Stimulated activated effector memory CD8-positive, alpha-beta T cell treated with anti-CD3 and anti-CD28 coated beads, Interleukin-12 subunit alpha, Interleukin-12 subunit beta, amount 100 ng/mL, for 72 hours (primary cell): ENCODE data around the gene LGALS9.
A peak's percentile ranks its signal among the peaks of the same experiment; 100 is the strongest.
"Not testable (repeated sequence)": the region's sequence is repeated elsewhere in the genome, so short reads cannot be mapped to it uniquely, and the experiment has no call there.

Source experiments
- ATAC-seq: fragments of 150-1000 bp; cut with Tn5 transposase; 2 replicates; pipeline ENCODE4 v1.10.0; 2021
- DNase-seq, 2 donors: peaks; one replicate each; pipeline ENCODE4 v3.0.0; 2021 to 2022; ENCODE audit warnings: low spot score in 2 of 2
- H3K27ac Mint-ChIP-seq: one replicate; pipeline ENCODE4 v1.8.0; 2022; ENCODE audit warnings: mild to moderate bottlenecking, mixed read lengths
- H3K36me3 Mint-ChIP-seq: one replicate; pipeline ENCODE4 v1.8.0; 2022; ENCODE audit warnings: mild to moderate bottlenecking, mixed read lengths
- H3K4me1 Mint-ChIP-seq: one replicate; pipeline ENCODE4 v1.8.0; 2022; ENCODE audit warnings: mixed read lengths
- H3K4me3 Mint-ChIP-seq: one replicate; pipeline ENCODE4 v1.8.0; 2022; ENCODE audit warnings: mild to moderate bottlenecking, mixed read lengths
- H3K9me3 Mint-ChIP-seq: one replicate; pipeline ENCODE4 v1.8.0; 2022; ENCODE audit warnings: mixed read lengths

The LGALS9 gene

GRCh38 chr17:27667656-27668487, 36.9 kb downstream of the LGALS9 start:
- Mint-ChIP-seq H3K36me3 (no peaks in the 10 kb centered on the region), H3K9me3 (no peaks in the 10 kb centered on the region), H3K4me1 (no peaks in the 10 kb centered on the region), H3K27ac (no peak overlapping the region), H3K4me3 (no peak overlapping the region)
- no peak for DNase-seq
- no peak for ATAC-seq

GRCh38 chr17:27668488-27668823, 37.5 kb downstream of the LGALS9 start:
- ATAC-seq, result no peak
- H3K27ac Mint-ChIP-seq, result no peak overlapping the region
- no peaks in the 10 kb centered on the region for H3K9me3 Mint-ChIP-seq
- H3K4me3 Mint-ChIP-seq, result no peak overlapping the region
- H3K4me1 Mint-ChIP-seq, result no peaks in the 10 kb centered on the region
- no peaks in the 10 kb centered on the region for H3K36me3 Mint-ChIP-seq
- DNase-seq, result no peak

- no peak overlapping the region for H3K27ac Mint-ChIP-seq
- no peaks in the 10 kb centered on the region for H3K9me3 Mint-ChIP-seq
- H3K36me3 Mint-ChIP-seq, result no peaks in the 10 kb centered on the region
- H3K4me3 Mint-ChIP-seq, result no peak overlapping the region
- ATAC-seq (no peak), DNase-seq (no peak)
- H3K4me1 Mint-ChIP-seq, result no peaks in the 10 kb centered on the region
Measured at GRCh38 chr17:27669136-27669535, 38.1 kb downstream of the LGALS9 start.

- Mint-ChIP-seq H3K27ac (no peak overlapping the region), H3K4me3 (no peak overlapping the region), H3K36me3 (no peaks in the 10 kb centered on the region), H3K9me3 (no peaks in the 10 kb centered on the region), H3K4me1 (no peaks in the 10 kb centered on the region)
- ATAC-seq (no peak), DNase-seq (no peak)
Measured at GRCh38 chr17:27669850-27670249, 38.9 kb downstream of the LGALS9 start.

GRCh38 chr17:27670791-27671590, 40.0 kb downstream of the LGALS9 start:
- no peak for DNase-seq
- H3K27ac Mint-ChIP-seq, result no peak overlapping the region
- no peak for ATAC-seq

GRCh38 chr17:27671591-27671910, 40.6 kb downstream of the LGALS9 start:
- H3K4me3 Mint-ChIP-seq, result no peak overlapping the region
- no peak overlapping the region for H3K27ac Mint-ChIP-seq
- H3K9me3 Mint-ChIP-seq, result no peaks in the 10 kb centered on the region
- H3K4me1 Mint-ChIP-seq, result no peaks in the 10 kb centered on the region
- ATAC-seq (no peak), DNase-seq (no peak)
- no peaks in the 10 kb centered on the region for H3K36me3 Mint-ChIP-seq

More at GRCh38 chr17:27670791-27671590, 40.0 kb downstream of the LGALS9 start:
- Mint-ChIP-seq H3K9me3 (no peaks in the 10 kb centered on the region), H3K4me1 (no peaks in the 10 kb centered on the region), H3K36me3 (no peaks in the 10 kb centered on the region), H3K4me3 (no peak overlapping the region)

GRCh38 chr17:27671977-27672480, 41.0 kb downstream of the LGALS9 start:
- not testable (repeated sequence) for H3K27ac Mint-ChIP-seq, ATAC-seq, H3K4me1 Mint-ChIP-seq, H3K9me3 Mint-ChIP-seq, H3K36me3 Mint-ChIP-seq, DNase-seq, H3K4me3 Mint-ChIP-seq

GRCh38 chr17:27674335-27674734, 43.3 kb downstream of the LGALS9 start:
- no peak overlapping the region for H3K27ac Mint-ChIP-seq
- H3K4me1 Mint-ChIP-seq, result no peaks in the 10 kb centered on the region
- no peaks in the 10 kb centered on the region for H3K36me3 Mint-ChIP-seq
- ATAC-seq (no peak), DNase-seq (no peak)
- H3K4me3 Mint-ChIP-seq, result no peak overlapping the region
- H3K9me3 Mint-ChIP-seq, result no peaks in the 10 kb centered on the region

- Mint-ChIP-seq H3K36me3 (no peaks in the 10 kb centered on the region), H3K4me1 (no peaks in the 10 kb centered on the region), H3K4me3 (no peak overlapping the region), H3K9me3 (no peaks in the 10 kb centered on the region), H3K27ac (no peak overlapping the region)
- ATAC-seq (peak; percentile 38), DNase-seq (no peak)
Measured at GRCh38 chr17:27677191-27677590, 46.2 kb downstream of the LGALS9 start.

- peaks cover 16% of the 10 kb centered on the region for H3K9me3 Mint-ChIP-seq
- not testable (repeated sequence) for H3K4me1 Mint-ChIP-seq, H3K27ac Mint-ChIP-seq, ATAC-seq, H3K4me3 Mint-ChIP-seq, DNase-seq, H3K36me3 Mint-ChIP-seq
Measured at GRCh38 chr17:27686322-27686721, 55.3 kb downstream of the LGALS9 start.

- H3K4me1 Mint-ChIP-seq, result no peaks in the 10 kb centered on the region
- H3K9me3 Mint-ChIP-seq, result peaks cover 25% of the 10 kb centered on the region
- ATAC-seq (no peak), DNase-seq (no peak)
- H3K27ac Mint-ChIP-seq, result no peak overlapping the region
- H3K36me3 Mint-ChIP-seq, result no peaks in the 10 kb centered on the region
- no peak overlapping the region for H3K4me3 Mint-ChIP-seq
Measured at GRCh38 chr17:27690882-27691281, 59.9 kb downstream of the LGALS9 start.

GRCh38 chr17:27695254-27695814, 64.3 kb downstream of the LGALS9 start:
- H3K9me3 Mint-ChIP-seq, result peaks cover 22% of the 10 kb centered on the region
- not testable (repeated sequence) for ATAC-seq, H3K27ac Mint-ChIP-seq, H3K4me1 Mint-ChIP-seq, DNase-seq, H3K36me3 Mint-ChIP-seq, H3K4me3 Mint-ChIP-seq
